Head of caudate nucleus (tissue), 42 donors: ENCODE data around the gene SCAMP1.

Experiments
- DNase-seq, 42 donors: peaks; one replicate each; pipeline versions ENCODE4 v3.0.0 to v3.0.0-alpha.2; 2020 to 2021; ENCODE audit warnings: mixed read lengths in 7 of 42
- intact Hi-C: fragments of 100-400 bp; cut with DNase I; formaldehyde crosslinking; loops from one replicate; pipeline ENCODE4 v1.15.0; 2022

SCAMP1 gene

DNA sequence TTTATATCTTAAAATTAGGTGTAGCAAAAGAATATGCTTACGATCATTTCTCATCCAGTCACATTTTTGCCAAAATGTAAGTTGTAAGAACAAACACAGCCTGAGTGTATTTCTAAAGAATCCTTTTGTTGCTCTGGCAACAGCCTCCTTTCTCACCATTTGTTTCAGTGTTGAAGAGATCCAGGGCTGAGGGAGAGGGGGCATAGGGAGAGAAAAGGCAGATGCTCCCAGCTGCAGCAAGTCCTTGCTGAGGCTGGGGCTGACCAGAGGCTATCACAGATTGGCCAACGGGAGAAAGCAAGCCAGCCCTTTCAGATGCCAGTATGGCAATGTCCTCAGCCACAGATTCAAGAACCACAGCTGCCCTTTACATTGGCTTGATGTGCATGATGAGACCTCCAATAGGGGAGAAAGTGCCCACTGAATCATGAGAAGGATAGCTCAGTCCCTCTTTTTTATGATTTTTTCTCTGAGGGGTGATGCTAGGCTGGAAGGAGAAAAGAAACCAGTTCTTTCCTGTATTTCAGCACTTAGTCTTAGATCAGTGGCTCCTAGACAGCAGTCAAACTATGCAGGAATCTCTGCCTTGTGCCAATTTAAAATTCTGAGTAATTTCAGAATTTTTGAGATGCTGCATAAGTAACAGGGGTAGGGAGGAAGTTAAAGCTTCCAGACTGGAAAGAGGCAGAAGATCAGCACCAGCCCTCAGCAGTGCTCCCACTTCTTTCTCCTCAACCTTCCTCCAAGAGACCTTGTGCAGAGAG lies 146.0 kb downstream of the SCAMP1 start:
- intact Hi-C loops, result no loop called here
- DNase-seq, result peak in 30 of 42 donors; percentile 26 to 80 (median 50)

DNA sequence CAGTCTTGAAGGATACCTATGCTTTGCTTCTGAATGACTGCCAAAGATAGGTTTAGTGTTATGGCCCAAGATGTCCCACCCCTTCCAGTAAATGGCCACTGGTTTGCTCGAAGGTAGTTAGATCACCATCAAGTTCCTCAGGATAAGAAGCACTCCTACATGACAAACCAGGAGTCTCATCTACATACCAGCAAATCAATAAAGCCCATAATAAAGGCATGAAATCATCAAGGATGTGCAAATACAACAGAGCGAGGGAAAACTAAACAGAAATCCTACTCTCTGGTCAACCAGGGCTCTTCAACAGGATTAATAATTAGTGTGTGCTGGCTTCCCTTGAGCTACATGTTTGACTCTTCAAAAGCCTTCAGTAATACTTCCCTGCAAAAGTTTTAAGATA lies 147.1 kb downstream of the SCAMP1 start:
- intact Hi-C loops, result no loop called here
- DNase-seq, result no peak

DNA sequence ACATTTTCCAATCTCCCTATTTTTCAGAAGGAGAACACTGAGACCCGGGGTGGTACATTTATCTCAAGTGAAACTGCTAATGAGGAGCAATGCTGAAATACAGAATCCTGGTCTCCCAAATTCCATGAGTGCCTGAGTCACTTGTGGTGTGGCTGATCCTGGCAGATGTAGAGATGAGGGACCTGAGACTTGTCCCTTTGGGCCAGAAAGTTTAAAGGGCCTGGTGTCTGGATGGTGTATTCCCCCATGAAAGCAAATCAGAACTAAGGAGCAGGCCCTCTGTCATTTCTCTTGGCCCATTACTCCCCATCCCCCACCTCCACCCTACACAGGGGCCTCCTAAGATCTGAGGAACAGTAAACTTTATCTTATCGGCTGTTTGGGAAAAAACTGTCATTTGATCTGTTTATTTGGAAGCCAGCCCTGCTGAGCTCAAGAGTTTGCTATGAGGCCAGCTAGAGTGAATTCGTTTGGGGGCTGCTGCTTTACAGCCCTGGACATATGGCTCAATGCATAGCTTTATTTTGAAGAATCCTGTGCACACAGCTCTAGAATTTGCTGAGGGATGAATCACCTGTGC lies 147.9 kb downstream of the SCAMP1 start:
- peak in 1 of 42 donors; percentile 28 for DNase-seq
- intact Hi-C loops, result no loop called here

DNA sequence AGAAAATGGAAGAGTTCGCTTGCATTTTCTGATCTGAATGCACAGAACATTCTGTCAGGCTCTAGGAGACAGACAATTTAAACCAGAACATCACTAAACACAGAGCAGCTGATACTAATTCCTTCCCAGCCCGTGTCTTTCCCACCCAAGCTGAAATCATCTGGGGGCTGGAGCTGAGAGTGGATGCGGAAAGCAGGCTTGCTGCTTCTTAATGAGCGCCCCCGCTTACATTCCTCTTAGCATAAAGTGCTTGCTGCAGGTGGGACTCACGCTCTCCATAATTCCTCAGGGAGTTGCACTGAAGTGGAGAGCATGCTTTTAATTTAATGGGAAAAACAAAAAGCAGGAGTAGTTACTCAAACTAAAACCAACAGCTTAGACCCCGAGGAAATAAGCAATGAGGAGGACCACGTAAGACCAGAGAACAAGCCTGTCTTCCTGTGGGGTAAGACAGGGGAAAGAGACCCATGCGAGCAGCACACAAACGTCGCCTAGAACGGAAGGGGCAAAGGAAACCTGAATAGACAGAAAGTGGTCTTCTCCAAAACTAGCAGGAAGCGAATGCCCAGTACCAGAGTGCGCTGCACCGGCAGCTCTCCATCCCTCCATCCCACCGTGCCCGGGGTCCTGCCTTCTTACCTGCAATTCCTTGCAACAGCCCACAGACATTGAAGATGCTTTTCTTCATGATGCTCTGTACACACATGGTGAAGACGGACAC lies 148.9 kb downstream of the SCAMP1 start:
- intact Hi-C loops, result no loop called here
- peak in 41 of 42 donors; percentile 30 to 93 (median 67) for DNase-seq

DNA sequence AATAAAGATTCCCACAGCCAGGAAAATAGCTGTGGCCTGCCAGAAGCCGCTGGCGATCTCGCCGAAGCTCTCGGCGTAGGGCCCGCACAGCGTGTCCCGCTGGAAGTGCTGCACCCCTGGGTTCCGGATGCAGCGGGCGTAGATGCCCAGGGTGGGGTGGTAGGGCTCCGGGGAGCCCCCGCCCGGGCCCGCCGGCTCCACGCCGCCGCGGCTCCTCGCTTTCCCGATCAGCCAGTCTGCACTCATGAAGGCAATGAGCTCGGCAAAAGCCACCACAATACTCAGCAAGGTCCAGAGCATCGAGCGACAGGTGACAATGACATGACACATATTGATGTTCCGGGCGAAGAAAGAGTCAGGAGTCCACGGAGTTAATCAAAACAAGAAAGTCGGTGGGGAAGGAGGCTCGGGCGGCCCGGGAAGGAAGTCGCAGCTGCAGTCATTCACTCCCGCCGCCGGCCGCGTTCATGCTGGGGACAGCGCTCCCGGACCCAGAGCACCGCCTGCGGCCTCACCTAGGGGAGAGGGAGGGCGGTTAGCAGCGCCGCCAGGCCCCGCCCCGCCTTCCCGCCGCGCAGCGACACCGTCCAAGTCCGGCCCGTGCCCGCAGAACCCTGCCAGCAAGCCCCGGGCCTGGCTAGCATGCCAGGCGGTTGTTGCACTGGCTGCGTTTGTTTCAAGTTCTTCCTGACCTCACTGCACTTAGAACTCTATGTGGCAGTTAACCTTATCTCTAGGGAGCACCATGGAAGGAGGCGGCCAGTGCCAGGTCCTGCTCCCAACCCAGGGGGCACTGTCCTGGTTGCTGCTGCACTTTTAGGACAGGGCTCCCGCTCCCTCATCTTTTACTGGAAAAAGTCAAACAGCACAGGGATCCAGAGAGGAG lies 149.7 kb downstream of the SCAMP1 start:
- intact Hi-C loops, result no loop called here

DNA sequence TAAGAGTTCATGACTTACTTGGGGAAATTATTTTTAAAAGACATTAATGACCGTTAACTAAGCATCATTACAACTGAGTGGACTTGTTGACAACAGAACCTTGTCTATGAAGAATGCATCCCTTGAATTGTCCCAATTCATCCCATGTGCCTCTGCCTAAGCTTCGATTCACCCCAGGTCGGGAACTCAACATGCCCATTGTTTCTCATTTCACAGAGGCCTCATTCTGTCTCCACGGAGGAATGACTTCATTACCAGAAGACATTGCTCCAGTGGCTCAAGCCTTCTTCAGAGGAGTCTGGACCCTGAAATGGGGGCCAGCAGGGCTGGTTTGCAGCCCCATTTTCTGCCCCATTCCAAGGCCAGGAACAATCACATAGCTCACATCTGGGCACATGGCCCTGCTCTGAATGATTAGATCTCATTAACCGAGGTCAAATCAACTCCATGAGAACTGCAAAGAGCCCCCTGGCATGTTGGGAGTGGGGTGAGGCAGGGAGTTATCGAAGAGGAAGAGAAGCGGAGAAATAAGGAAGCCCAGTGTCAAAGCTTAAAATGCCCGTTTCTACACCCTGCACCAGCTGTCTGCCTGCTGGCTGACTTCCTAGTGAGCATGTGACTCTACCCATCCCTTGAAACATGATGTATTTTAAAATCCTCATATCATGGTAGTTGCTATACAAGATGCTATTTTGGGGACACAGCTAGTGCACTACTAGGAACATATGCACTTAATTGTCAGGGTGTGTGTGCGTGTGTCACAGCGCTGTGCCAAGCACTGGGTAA lies 150.9 kb downstream of the SCAMP1 start:
- intact Hi-C loops, result no loop called here
- peak in 20 of 42 donors; percentile 15 to 72 (median 48) for DNase-seq

More for the DNA sequence above, 149.7 kb downstream of the SCAMP1 start:
- peak; percentile 20 to 86 (median 73) for DNase-seq

DNA sequence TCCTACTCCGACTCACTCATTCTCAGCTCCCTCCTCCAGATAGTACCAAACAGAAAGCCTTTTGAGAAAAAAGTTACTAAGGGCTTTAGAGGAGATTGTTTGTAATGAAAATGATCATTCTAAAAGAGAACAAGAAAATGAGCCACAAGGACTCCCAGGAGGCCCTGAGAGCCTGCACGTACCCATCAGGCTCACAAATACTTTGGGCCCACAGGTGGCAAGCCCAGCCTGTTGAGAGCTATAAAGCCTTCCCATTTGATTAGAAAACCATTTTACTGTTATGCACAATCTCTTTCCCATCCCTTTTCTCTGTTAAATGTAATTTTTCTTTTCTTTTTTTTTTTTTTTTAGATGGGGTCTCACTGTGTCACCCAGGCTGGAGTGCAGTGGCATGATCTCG lies 152.0 kb downstream of the SCAMP1 start:
- no peak for DNase-seq
- intact Hi-C loops, result no loop called here

DNA sequence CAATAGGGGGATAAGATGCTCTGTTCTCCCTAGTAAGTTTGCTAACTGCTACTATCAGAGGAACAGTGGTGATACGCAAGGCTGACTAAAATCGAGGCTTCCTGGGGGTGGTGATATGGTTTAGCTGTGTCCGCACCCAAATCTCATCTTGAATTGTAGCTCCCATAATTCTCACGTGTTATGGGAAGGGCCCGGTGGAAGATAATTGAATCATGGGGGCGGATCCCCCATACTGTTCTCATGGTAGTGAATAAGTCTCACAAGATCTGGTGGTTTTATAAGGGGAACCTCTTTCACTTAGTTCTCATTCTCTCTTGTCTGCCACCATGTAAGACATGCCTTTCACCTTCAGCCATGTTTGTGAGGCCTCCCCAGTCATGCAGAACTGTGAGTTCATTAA lies 153.0 kb downstream of the SCAMP1 start:
- DNase-seq, result no peak
- intact Hi-C loops, result no loop called here

DNA sequence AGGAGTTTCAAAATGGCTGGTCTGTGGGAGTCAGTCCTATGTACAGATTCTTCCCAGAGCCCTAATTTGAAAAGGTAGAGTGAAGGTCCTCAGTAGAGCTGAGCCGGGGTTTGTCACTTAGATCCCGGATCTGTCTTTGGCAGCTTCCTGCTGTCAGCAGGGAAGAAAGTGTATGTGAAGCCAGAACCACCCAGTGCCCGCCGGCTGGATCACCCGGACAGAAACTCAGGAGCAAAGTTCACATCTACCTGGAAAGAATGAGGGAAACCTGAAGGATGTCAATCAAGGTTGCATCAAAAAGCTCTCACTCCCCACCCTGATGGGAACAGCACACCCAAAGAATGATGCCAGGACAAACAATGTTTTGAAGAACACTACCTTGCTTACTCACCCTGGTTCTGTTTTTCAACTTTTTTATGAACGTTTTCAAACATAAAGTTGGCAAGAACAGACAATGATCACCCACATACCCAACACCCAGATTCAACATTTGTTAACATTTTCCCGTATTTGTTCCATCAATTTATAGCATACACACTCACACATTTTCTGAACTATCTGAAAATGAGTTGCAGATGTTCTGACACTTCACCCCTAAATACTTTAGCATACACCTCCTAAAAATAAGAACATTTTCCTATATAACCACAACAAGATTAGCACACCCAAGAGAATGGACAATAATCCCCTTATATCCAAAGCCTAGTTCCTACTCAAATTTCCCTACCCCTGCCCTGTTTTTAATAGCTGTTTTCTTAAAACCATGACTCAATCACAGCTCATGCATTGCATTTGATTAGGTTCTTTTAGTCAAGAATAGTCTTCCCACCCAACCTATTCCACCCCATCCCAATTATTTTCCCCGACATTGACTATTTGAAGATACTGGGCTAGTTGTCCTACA lies 154.3 kb downstream of the SCAMP1 start:
- no peak for DNase-seq
- intact Hi-C loops, result no loop called here

DNA sequence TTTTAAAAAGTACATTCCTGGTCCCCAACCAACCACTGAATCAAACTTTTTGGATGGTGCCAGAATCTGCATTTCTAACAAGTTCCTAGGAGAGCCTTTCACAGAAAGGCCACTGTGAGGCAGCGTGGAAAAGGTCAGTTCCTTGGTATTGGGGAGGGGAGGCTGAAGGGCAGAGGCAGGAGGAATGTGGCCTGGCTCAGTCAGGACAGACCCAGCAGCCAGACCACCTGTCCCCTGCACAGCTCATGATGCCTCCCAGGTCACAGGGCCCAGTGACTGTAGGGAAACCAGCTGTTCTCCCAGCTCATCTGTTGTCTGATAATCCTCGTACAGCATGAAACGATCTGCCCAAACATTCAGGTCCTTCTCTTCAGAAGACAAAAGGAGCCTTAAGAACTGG lies 155.3 kb downstream of the SCAMP1 start:
- DNase-seq, result no peak
- intact Hi-C loops, result no loop called here

DNA sequence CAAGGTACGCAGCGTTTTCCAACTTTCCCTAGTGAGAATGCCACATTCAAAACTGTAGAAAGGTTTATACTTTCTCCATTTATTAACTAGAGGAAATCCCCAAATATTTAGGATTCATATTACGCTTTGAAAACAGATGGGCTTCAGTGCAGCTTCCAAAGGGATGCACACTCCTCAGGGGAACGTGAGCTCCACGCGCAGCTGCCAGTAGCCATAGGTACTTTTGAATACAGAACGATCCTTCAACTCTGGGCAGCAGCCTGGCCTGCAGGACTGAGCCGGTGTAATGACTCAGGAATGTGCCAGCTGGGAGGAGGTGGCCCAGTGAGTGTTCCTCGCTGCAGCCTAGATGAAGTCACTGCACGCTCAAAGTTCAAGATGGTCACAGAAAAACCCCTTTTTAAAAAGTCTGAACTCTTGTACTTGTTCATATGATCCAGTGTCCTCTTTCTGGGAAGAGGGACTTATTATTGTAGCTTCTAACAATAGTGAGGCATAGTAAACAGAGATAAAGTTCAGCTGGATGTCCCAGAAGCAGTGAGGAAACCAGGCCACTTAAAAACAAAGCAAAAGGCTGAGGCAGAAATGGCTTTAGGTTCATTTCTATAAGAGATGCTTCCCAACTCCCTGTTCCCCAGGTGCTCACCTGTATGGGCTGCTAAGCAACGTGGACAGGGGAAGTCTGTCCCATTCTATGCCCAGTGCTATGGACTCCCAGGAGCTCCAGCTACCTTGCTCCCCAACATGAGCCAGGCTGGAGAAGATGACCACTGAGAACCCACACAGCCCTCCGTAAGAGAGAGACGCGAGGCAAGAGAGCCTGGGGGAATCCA lies 158.2 kb downstream of the SCAMP1 start:
- intact Hi-C loops, result no loop called here

DNA sequence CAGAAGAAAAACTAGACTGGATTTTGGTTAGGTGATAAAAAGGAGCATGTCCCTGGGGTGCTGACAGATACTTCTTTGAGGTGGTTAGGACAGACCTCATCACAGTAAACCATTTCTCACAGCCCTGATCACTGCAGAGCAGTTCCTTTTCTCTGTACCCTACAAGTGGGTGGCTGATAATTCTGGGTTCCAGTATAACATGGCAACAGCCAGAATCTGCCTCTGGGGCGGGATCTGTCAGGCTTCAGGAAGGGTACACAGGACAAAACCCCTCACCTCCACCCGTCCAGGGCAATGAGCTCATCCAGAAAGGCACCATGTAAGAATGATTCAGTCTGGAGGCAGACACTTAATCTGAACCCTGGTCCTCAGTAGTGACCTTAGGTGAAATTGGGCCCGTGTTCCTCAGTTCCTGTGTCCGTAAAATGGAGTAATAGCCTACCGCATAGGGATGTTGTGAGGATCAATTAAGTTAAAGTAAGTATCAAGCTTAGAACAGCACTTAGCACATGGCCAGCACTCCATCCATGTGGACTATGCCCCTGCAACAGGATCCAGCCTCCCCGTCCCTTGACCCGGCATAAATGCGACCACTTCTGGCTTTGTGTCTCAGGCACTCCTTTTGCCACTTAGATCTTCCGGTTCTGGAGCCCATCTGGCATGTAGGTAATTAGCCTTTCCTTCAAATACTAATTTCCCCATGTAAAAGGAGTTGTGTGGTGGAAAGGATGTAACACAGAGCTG lies 159.0 kb downstream of the SCAMP1 start:
- DNase-seq, result no peak

More for the DNA sequence above, 158.2 kb downstream of the SCAMP1 start:
- DNase-seq, result no peak

DNA sequence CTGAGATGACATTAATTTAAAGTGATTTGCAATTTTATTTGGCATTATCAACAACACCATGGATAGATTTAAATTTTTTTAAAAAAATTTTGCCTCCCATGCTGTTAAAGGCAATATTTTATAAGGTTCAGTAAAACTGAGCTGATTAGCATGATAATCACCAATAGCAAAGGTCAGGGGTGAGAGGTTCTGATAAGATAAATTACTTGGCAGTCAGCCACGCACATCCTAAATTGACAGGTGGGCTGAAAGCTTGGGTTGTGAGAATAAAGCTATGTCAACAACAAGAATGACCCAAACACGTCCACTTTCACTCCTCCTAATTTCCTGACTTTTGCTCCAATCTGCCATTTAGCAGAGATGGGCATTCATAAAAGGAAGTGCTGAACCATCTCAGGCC lies 161.0 kb downstream of the SCAMP1 start:
- no peak for DNase-seq
- intact Hi-C loops, result no loop called here

More for the DNA sequence above, 159.0 kb downstream of the SCAMP1 start:
- intact Hi-C loops, result no loop called here

DNA sequence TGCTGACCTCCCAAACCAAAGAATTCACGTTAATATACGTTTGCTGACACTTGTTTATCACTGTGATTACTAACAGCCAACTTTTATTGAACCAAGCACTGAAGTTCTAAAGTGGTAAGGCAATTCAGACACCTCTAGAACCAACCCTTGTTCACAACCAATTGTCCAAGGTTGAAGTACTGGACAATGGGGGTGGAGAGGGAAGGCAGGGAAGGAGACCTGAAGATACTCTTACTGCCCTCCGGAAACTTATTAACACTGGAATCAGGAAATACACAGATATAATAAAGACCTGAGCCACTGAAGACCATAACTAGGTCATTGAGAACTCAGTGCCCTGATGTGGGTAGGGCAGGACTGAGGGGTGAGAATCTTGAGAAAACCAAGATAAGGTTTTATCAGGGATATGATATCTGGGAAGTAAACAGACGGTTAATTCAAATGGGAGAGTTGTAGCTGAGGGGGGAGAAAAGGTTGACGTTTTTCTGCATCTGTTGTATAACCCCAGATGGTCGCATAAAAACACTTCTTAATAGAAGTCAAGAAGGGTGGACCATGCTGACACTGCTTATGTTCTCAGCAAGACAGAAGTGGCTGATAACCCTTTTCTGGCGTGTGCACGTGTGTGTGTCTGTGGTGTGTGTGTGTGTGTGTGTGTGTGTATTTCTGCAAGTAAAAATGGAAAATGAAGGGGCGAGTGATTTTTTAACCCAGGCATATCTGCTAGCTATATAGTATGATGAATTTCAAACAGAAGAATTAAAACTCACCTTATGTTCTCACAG lies 162.3 kb downstream of the SCAMP1 start:
- DNase-seq, result no peak
- intact Hi-C loops, result no loop called here
